Measurements from ENCODE around the gene FAM114A1. TPM values are rescaled to one million over a fixed set of nuclear protein-coding genes. Genes with fewer than 3 reads are reported as not detected.

The FAM114A1 gene
- total and polyA plus RNA-seq, 2 experiments from 2014 or later = 13.0 to 14.5 TPM

DNA sequence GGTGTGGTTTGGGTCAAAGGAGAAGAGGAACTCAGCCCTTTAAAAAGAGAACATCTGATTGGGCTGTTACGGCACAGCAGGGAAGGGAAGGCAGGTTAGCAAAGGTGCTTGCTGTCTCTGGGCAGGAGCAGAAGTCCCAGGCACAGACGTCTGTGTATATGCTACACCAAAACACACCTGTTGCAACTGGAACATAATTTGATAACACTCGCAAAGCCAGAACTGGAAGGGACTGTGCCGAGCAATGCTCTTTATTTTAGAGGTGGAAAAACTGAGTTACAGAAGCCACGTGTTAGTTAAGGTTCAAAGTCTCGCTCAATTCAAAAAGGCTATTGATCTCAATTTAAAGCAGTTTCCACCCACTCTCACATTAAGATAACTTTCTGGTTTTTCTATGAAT is 2.2 kb upstream of the FAM114A1 start:
- Histone ChIP-seq H3K4me1 (ENCODE audit: insufficient read depth) (peaks cover 18% of the 10 kb centered on the region), H3K79me2 (replicated peaks; ENCODE audit: insufficient read depth) (no peaks in the 10 kb centered on the region), H3F3A (replicated peaks; ENCODE audit: low read depth) (no peaks in the 10 kb centered on the region), H2AFZ (peak overlapping the region; percentile 11; the same call in 1 of the 2 replicates), H3K9me2 (ENCODE audit: insufficient read depth) (no peaks in the 10 kb centered on the region), H4K20me1 (replicated peaks; ENCODE audit: insufficient read depth) (no peaks in the 10 kb centered on the region), H3K4me2 (no peak overlapping the region), H3K36me3 (ENCODE audit: insufficient read depth) (no peaks in the 10 kb centered on the region), H3K27me3 (ENCODE audit: insufficient read depth) (no peaks in the 10 kb centered on the region), H3K27ac (ENCODE audit: low read depth) (no peak overlapping the region), H3K4me3 (no peak overlapping the region)
- no peaks in the 10 kb centered on the region for H3K36me3 Mint-ChIP-seq (ENCODE audit: low read depth)
- H3K4me1 Mint-ChIP-seq = peaks cover 14% of the 10 kb centered on the region
- ATAC-seq (no peak), DNase-seq (ENCODE audit: low spot score) (no peak)
- H3K4me3 Mint-ChIP-seq = no peak overlapping the region
- peaks cover 10% of the 10 kb centered on the region for H3K27me3 Mint-ChIP-seq (ENCODE audit: insufficient read depth, low read depth, poor library complexity)
- H3K9me3 Mint-ChIP-seq = no peaks in the 10 kb centered on the region
- TF ChIP-seq, protein P1, sequence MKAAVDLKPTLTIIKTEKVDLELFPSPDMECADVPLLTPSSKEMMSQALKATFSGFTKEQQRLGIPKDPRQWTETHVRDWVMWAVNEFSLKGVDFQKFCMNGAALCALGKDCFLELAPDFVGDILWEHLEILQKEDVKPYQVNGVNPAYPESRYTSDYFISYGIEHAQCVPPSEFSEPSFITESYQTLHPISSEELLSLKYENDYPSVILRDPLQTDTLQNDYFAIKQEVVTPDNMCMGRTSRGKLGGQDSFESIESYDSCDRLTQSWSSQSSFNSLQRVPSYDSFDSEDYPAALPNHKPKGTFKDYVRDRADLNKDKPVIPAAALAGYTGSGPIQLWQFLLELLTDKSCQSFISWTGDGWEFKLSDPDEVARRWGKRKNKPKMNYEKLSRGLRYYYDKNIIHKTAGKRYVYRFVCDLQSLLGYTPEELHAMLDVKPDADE (IDR thresholded peaks at IDR 0.05) = no peak
- TF ChIP-seq, protein P2, sequence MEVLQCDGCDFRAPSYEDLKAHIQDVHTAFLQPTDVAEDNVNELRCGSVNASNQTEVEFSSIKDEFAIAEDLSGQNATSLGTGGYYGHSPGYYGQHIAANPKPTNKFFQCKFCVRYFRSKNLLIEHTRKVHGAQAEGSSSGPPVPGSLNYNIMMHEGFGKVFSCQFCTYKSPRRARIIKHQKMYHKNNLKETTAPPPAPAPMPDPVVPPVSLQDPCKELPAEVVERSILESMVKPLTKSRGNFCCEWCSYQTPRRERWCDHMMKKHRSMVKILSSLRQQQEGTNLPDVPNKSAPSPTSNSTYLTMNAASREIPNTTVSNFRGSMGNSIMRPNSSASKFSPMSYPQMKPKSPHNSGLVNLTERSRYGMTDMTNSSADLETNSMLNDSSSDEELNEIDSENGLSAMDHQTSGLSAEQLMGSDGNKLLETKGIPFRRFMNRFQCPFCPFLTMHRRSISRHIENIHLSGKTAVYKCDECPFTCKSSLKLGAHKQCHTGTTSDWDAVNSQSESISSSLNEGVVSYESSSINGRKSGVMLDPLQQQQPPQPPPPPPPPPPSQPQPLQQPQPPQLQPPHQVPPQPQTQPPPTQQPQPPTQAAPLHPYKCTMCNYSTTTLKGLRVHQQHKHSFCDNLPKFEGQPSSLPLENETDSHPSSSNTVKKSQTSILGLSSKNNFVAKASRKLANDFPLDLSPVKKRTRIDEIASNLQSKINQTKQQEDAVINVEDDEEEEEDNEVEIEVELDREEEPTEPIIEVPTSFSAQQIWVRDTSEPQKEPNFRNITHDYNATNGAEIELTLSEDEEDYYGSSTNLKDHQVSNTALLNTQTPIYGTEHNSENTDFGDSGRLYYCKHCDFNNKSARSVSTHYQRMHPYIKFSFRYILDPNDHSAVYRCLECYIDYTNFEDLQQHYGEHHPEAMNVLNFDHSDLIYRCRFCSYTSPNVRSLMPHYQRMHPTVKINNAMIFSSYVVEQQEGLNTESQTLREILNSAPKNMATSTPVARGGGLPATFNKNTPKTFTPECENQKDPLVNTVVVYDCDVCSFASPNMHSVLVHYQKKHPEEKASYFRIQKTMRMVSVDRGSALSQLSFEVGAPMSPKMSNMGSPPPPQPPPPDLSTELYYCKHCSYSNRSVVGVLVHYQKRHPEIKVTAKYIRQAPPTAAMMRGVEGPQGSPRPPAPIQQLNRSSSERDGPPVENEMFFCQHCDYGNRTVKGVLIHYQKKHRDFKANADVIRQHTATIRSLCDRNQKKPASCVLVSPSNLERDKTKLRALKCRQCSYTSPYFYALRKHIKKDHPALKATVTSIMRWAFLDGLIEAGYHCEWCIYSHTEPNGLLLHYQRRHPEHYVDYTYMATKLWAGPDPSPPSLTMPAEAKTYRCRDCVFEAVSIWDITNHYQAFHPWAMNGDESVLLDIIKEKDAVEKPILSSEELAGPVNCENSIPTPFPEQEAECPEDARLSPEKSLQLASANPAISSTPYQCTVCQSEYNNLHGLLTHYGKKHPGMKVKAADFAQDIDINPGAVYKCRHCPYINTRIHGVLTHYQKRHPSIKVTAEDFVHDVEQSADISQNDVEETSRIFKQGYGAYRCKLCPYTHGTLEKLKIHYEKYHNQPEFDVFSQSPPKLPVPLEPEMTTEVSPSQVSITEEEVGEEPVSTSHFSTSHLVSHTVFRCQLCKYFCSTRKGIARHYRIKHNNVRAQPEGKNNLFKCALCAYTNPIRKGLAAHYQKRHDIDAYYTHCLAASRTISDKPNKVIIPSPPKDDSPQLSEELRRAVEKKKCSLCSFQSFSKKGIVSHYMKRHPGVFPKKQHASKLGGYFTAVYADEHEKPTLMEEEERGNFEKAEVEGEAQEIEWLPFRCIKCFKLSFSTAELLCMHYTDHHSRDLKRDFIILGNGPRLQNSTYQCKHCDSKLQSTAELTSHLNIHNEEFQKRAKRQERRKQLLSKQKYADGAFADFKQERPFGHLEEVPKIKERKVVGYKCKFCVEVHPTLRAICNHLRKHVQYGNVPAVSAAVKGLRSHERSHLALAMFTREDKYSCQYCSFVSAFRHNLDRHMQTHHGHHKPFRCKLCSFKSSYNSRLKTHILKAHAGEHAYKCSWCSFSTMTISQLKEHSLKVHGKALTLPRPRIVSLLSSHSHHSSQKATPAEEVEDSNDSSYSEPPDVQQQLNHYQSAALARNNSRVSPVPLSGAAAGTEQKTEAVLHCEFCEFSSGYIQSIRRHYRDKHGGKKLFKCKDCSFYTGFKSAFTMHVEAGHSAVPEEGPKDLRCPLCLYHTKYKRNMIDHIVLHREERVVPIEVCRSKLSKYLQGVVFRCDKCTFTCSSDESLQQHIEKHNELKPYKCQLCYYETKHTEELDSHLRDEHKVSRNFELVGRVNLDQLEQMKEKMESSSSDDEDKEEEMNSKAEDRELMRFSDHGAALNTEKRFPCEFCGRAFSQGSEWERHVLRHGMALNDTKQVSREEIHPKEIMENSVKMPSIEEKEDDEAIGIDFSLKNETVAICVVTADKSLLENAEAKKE (CRISPR knock-in tag; IDR thresholded peaks at IDR 0.05) = no peak
- no peak for TF ChIP-seq JUNB (IDR thresholded peaks at IDR 0.05; ENCODE audit: unreplicated experiment)
- TF ChIP-seq POLR2AphosphoS5 (IDR thresholded peaks at IDR 0.05; ENCODE audit: low read depth) = no peak
- TF ChIP-seq EZH2phosphoT487 (IDR thresholded peaks at IDR 0.05; ENCODE audit: unreplicated experiment) = no peak
- TF ChIP-seq, protein P3, sequence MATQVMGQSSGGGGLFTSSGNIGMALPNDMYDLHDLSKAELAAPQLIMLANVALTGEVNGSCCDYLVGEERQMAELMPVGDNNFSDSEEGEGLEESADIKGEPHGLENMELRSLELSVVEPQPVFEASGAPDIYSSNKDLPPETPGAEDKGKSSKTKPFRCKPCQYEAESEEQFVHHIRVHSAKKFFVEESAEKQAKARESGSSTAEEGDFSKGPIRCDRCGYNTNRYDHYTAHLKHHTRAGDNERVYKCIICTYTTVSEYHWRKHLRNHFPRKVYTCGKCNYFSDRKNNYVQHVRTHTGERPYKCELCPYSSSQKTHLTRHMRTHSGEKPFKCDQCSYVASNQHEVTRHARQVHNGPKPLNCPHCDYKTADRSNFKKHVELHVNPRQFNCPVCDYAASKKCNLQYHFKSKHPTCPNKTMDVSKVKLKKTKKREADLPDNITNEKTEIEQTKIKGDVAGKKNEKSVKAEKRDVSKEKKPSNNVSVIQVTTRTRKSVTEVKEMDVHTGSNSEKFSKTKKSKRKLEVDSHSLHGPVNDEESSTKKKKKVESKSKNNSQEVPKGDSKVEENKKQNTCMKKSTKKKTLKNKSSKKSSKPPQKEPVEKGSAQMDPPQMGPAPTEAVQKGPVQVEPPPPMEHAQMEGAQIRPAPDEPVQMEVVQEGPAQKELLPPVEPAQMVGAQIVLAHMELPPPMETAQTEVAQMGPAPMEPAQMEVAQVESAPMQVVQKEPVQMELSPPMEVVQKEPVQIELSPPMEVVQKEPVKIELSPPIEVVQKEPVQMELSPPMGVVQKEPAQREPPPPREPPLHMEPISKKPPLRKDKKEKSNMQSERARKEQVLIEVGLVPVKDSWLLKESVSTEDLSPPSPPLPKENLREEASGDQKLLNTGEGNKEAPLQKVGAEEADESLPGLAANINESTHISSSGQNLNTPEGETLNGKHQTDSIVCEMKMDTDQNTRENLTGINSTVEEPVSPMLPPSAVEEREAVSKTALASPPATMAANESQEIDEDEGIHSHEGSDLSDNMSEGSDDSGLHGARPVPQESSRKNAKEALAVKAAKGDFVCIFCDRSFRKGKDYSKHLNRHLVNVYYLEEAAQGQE (IDR thresholded peaks at IDR 0.05; ENCODE audit: unreplicated experiment) = no peak
- TF ChIP-seq ZNF331 (CRISPR knock-in tag; IDR thresholded peaks at IDR 0.05; ENCODE audit: low read depth) = no peak
- no peak for TF ChIP-seq ZNF114 (CRISPR knock-in tag; IDR thresholded peaks at IDR 0.05)
- no peak for TF ChIP-seq STAT1 (IDR thresholded peaks at IDR 0.05; ENCODE audit: unreplicated experiment)
- TF ChIP-seq, protein P4, sequence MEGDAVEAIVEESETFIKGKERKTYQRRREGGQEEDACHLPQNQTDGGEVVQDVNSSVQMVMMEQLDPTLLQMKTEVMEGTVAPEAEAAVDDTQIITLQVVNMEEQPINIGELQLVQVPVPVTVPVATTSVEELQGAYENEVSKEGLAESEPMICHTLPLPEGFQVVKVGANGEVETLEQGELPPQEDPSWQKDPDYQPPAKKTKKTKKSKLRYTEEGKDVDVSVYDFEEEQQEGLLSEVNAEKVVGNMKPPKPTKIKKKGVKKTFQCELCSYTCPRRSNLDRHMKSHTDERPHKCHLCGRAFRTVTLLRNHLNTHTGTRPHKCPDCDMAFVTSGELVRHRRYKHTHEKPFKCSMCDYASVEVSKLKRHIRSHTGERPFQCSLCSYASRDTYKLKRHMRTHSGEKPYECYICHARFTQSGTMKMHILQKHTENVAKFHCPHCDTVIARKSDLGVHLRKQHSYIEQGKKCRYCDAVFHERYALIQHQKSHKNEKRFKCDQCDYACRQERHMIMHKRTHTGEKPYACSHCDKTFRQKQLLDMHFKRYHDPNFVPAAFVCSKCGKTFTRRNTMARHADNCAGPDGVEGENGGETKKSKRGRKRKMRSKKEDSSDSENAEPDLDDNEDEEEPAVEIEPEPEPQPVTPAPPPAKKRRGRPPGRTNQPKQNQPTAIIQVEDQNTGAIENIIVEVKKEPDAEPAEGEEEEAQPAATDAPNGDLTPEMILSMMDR (conservative IDR thresholded peaks at IDR 0.05; ENCODE audit: low read depth in 2 of 2) = no peak
- no peak for TF ChIP-seq EZH2 (IDR thresholded peaks at IDR 0.05; ENCODE audit: low read depth, unreplicated experiment)
- TF ChIP-seq NANOG (IDR thresholded peaks at IDR 0.05; ENCODE audit: borderline replicate concordance) = no peak
- TF ChIP-seq CREB1 (CRISPR knock-in tag; IDR thresholded peaks at IDR 0.05; ENCODE audit: low read depth) = no peak
- no peak overlapping the region for H3K27ac Mint-ChIP-seq

All from GM23338 (cell line).